ENCODE data around the gene WDR5B.

Gene WDR5B

DNA sequence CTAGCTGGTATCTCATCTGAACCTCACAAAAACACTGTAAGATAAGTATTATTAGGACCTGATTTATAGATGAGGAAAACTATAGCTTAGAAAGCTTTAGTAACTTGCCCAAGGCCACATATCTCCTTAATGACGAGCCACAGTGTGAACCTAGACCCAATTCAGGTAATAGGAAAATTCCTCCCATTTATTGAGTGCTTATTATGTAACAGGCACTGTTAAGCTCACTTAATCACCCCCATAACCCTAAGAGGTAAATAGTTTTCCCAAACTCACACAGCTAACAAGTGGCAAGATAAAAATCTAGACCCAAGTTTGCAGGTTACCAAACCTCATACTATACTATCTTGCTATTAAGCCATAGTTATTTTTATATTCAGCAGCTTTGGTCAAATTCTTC lies 7.9 kb downstream of the WDR5B start:
- no peak for DNase-seq (ENCODE audit: low read depth)

DNA sequence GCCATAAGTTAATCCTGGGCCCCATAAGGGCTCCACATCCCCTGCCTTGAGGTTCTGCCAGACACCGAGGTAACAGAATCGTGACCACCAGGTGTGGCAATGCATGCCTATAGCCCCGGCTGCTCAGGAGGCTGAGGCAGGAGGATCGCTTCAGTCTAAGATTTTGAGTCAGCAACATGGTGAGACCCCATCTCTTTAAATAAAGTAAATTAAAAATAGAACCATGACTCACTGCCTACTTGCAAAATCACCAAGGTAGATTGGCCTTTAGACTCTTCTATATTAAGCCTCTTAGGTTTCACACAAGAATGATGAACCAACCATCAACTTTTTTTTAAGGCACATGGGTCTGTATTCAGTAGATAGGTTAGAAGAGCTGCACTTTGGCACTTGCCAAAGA lies 9.7 kb downstream of the WDR5B start:
- DNase-seq (ENCODE audit: low read depth) = no peak

DNA sequence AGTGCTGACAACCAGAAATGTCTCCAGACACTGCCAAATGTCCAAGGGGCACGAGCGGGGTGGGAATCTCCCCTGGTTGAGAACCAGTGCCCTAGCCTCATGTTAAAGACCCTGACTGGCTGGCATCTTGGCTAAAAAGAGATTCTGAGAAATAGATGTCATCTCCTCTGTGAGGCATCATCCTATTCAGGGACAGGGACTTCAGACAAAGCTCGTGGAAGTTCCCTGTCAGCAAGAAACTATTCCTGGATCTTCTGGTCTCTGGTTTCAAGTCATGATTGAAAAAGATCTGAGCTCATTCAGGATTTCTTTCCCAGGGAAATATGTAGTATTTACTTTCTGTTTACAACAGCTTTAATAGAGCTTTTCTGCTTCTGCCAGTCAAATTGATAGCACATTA lies 10.8 kb downstream of the WDR5B start:
- DNase-seq (ENCODE audit: low read depth) = no peak

DNA sequence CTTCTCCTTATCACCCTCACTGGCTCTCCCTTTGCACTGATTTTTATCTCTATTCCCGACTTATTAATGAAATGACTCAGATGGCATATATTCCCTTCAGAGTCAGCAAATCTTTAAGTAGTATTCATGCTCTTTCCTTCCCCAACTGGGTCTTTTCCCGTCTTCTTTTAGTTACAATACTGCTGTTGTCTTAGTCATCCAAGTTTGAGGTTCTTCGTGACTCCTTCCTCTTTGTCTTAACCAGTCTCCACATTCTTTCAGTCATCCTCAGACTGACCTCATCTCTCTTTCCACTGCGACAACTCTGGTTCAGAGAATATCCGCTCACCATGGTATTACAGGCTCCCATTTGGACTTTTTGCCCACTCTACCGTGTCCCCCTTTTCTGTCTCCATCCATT lies 12.4 kb downstream of the WDR5B start:
- no peak for DNase-seq (ENCODE audit: low read depth)

DNA sequence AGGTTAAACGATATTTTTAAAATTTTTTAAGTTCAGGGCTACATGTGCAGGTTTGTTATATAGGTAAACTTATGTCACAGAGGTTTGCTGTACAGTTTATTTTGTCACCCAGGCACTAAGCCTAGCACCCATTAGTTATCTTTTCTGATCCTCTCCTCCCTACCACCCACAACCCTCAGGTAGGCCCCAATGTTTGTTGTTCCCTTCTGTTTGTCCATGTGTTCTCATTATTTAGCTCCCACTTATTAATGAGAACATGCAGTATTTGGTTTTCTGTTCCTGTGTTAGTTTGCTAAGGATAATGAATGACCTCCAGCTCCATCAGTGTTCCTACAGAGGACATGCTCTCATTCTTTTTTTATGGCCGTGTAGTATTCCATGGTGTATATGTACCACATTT lies 16.9 kb downstream of the WDR5B start:
- DNase-seq (ENCODE audit: low read depth) = no peak

DNA sequence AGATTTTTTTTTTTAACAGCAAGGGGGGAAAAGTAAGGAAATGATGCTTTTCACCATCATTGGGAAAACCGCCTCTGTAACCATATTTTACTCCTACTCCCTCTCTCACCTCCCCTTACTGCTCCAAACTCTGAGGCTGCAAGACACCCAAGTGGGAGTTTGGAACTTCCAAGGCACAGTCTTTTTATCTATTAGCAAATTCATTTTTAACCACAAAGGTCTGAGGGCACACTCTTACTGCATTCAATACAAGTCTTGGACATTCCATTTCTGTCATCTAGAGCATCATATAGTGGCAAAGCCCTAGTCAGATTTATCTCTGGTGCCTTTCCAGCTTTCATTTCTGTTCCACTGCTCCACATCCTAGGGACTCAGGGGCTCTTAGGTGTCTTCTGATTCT lies 18.7 kb downstream of the WDR5B start:
- no peak for DNase-seq (ENCODE audit: low read depth)

DNA sequence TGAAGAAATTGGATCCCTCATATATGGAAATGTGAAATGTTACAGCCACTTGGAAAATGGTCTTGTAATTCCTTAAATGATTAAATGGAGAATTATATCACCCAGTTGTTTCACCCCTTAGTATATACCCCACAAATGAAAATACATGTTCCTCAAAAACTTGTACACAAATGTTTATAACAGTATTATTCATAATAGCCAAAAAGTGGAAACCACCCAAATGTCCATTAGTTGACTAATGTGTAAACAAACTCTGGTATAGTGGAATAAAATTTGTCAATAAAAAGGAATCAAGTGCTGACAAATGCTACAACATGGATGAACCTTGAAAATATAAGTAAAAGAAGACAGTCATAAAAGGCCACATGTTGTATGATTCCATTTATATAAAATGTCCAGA lies 19.4 kb downstream of the WDR5B start:
- DNase-seq (ENCODE audit: low read depth) = no peak

DNA sequence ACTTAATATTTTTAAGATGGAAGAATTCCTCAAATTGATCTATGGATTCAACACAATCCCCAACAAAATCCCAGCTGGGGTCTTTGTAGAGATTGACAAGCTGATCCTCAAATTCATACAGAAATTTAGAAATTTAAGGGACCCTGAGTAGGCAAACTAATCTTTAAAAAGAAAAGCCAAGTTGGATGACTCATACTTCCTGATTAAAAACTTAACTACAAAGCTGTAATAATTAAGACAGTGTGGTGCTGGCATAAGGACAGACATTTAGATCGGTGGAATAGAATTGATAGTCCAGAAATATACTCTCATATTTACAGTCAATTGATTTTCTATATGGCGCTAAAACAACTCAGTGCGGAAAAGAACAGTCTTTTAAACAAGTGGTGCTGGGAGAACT lies 20.3 kb downstream of the WDR5B start:
- no peak for DNase-seq (ENCODE audit: low read depth)

DNA sequence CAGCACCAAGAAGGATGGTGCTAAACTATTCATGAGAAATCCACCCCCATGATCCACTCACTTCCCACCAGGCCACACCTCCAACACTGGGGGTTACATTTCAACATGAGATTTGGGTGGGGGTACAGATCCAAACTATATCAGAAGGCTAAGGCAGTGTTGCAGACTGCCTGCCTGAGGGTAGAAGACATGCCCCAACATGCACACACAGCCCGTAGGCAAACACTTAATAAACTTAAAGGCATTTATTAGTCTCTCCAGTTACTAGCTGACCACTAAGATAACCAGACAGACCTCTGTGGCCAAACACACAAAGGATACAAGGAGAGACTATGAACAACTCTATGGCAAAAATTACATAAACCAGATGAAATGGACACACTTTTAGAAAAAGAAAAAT lies 21.7 kb downstream of the WDR5B start:
- DNase-seq (ENCODE audit: low read depth) = no peak

DNA sequence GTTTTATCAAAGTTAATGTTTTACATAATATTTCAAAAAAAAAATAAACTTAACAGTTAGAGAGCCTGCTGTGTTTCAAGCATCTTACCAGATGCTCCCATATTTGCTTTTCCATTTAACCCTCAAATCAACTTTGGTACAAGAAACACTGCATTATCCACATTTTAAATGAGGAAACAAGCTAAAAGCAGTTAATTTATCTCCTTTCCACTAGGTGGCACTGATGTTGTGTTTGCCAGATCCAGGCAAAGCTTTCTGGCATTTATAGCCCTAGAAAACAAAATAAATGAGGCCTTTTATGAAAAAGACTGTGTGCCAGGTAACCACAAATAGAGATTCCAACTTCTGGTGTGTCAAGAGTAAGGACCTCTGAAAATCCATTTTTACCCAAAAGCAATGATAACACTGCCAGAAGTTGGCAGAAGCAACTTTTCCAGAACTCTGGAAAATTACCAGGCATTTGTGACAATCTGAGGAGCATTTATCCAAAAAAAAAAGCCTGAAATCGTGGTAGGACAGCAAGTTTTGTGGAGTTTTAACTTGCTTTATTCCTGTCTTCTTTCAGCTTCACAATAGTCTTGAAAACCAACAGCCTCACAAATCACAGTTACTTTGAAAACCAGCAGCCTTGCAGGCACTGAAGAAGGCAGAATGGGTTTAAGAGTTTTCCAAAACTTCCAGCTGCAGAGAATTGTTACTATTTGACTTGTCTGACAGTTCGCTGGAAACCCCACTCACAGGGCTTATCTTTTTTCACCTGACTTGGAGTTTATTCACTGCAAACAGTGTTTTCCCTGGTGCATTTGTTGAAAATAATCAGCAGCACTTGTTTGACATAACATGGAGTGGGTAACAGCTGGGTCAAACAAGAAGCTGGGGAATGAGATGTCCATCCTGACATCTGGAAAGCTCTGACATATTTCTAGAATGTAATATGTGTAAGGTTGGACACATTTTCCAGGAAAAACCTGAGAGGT lies 22.7 kb downstream of the WDR5B start:
- no peak for DNase-seq (ENCODE audit: low read depth)

DNA sequence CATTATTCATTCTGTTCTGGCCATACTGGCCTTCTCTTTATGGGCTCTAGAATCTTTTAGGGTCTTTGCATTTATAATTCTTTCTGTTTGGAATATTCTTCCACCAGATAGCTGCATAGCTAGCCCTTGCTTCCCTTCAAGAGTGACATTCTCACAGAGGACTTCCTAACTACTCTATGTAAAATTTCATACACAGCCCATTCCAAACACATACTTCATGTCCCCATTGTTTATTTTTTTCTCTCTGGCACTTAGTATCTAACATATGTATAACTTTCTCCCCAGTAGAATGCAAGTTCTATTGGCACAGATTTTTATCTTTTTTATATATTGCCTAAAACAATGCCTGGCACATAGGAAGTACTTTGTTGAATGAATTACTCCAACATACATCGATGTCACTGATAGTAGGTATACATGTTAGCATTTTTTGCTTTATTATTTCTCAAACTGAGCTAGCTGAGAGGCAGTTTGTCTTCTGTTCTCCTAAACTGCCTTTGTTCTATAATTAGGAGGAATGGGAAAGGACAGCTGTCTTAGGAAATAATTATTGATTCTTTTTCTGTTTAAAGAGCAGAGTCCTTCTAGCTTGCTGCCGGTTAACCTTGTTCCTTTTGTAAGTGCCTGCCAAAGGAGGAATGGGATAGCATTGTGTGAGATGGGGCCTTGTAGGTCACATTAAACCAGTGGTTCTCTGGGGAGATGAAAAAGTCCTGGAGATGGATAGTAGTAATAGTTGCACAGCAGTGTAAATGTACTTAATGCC lies 24.0 kb downstream of the WDR5B start:
- DNase-seq (ENCODE audit: low read depth) = no peak

DNA sequence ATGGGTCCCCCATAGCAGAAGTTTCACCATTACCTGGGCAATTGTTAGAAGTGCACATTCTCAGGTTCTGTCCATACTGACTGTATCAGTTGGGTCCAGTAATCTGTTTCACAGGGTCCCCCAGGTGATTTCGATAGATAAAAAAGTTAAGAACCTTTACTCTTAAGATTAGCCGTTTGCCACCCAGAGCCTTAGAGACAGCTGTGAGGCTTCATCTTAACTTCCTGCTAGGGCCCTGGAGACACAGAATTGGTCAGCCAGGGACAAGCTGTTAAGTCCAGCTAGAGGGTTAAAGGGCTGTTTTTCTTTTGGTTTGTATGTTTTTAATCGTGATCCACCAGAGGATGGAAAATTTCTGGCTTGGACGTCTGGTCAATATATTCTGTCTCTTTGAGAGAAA lies 25.2 kb downstream of the WDR5B start:
- DNase-seq (ENCODE audit: low read depth) = no peak

DNA sequence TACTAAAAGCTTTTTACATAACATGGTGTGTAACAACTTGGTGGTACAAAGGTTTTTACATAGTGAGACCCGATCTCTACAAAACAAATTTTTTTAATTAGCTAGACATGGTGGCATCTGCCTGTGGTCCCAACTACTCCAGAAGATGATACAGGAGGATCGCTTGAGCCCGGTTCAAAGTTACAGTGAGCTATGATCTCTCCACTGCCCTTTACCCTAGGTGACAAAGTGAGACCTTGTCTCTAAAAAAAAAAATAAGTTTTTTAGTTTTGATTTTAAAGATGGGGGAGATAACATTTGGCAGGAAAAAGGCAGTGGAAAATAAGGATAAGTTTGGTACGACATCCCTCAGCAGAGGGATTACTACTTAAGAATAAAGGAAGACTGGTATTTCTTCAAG lies 26.0 kb downstream of the WDR5B start:
- no peak for DNase-seq (ENCODE audit: low read depth)

DNA sequence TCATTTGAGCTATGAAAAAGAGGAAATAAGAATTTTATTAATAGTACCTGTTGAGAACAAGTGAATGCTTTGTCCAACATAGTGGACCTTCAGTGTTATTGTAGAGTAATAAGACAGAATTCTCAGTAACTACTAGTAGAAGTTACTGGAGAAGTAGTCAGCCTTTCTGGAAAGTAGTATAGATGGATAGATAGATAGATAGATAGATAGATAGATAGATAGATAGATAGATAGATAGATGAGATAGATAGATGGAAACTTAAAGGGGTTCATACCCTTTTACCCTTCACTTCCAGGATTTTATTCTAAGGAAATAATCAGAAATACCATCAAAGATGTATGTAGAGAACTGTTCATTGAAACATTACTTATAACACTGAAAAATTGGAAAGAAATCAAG lies 26.7 kb downstream of the WDR5B start:
- no peak for DNase-seq (ENCODE audit: low read depth)

DNA sequence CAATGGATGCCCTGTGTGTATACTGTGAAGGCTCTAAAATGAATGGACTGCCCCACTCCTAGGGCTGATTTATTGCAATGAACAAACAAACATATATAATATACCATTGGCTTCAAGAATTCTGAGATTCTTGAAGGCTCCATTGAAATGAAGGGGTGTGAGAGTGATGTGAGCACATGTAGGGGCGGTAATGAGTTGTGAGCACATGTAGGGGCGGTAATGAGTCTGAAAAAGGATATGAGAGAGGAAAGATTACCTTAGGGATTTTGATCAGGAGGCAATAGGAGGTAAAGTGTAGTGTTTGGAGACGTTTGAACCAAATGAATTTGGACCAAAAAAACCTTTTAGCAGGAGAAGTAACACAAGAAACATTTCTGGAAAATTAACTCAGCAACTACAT lies 28.2 kb downstream of the WDR5B start:
- DNase-seq (ENCODE audit: low read depth) = no peak

DNA sequence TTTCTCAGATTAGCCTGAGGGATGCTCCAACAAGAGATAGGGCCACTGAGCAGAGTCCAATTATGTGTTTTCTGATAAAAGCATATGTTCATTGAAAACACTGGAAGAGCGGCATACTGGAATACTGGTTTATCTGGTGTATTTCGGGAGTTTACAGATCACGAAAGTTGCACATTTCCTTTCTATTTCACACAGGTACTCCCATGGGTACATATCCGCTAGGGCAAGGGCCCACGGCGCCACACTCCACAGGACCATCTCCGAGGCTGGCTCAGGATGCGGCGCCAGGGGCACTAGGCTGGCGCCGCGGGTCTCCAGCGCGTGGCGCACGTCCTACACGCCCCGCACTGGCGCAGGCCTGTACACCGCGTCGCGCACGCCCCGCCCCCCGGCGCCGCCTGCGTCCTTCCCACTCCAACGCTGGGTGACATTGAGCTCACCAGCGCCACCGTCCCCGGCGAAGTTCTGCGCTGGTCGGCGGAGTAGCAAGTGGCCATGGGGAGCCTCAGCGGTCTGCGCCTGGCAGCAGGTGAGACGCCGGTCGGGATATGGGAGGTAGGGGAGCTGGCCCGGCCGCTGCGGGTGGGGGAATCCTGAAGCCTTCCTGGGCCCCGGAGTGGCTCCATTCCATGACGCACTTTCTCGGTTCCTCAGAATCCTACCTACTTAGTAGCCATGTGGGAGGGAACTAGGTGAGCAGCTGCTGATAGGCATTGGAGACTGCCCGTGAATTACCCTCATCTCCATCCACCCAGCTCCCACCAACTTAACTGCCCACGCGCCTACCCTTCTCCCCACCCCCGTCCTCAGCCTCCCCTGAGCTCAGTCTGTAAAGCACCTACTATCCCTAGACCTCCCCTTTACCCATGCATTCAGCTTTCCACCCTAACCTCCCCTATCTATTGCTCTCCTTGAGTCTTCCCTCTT lies 31.8 kb downstream of the WDR5B start, which contains the start of gene FAM162A:
TSS of gene FAM162A (plus strand) at position 412 of the 927 bp plus-strand sequence. CDS start at position 496, 84 bp downstream.
- DNase-seq (ENCODE audit: low read depth) = peak; percentile 83

DNA sequence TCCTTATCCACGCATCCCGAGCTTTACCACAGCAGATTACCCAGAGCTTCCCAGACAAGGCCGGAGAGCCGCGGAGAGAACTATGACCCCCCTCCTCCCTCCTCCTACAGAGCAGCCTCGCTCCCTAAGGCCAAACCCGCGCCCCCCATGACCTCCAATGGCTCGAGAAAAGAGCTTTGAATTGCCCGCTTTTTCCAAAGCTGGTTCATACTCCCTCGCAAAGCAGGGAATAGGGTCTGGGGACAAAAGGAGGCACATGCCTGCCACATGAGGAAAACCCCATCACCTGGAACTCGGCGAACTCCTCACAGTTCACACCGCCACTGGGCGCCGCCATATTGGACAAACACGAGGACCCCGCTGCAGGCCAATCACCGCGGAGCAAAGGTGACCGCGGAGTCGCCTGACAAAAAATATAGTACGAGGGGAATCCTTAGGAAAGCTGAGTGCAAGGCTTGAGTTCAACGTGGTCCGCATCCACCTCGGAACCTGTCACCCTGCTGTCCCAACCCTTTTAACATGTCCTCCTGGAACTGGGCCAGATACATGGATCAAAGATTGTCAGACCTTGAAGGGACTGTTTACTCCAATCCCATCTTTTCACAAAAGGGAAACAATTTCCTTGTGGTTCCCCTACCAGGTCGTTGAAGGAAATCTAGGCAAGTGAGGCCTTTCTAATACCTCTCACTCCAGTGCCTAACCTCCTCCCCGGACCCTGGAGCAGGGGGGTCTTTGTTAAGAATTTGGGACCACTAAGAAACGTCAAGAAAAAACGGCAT lies 32.8 kb downstream of the WDR5B start, which contains the start of gene MIX23:
TSS of gene MIX23 (minus strand) at position 344 of the 779 bp plus-strand sequence. CDS start at position 337, 7 bp downstream.
- DNase-seq (ENCODE audit: low read depth) = peak; percentile 67

DNA sequence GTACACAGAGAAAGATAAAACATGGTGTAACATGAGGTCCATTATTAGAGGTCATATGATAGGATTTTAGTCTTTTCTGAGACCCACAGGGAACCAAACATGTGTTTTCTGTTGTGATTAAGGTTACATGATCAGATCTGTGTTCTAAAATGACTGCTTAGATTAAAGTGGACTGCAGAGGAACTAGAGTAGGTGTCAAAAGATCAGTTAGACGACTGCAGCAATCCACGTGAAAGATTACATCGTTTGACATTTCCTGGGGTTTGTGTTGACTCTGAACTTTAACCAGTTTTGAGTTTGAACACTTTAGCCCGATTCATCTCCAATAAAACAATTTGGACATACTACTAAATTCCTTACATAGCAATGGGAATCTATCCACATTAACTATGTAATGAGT lies 37.9 kb downstream of the WDR5B start:
- DNase-seq (ENCODE audit: low read depth) = no peak

DNA sequence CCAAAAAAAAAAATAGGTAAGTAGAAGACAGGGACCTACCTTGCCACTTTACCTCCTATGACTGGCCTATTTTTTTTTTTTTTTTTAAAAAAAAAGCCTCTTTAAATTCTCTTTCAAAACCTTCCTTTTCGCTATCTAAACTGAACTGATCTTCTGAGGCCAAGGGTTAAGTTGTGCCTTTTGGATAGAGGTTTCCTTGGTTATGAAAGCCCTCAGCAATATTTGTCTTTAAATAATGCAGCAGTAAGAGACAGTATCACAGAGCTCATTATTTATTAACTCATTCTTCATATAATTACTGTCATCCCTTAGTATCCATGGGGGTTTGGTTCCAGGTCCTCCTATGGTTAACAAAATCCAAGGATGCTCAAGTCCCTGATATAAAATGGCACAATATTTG lies 41.8 kb downstream of the WDR5B start:
- DNase-seq (ENCODE audit: low read depth) = no peak

DNA sequence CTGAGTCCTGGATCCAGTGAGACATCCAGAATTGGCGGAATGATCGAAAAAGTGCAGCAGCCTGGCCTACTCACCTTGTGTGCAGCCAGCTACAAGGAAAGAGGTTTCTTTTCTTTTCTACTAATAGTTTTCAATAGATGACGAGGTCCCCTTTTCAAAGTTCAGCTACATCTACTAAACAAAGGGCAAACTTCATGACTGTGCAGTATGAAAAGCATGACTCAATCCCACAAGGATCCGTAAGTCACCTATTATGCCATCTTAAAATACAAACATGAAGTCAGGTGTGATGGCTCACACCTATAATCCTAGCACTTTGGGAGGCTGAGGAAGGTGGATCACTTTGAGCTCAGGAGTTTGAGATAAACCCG lies 49.5 kb downstream of the WDR5B start:
- no peak for DNase-seq (ENCODE audit: low read depth)
